Heart left ventricle (tissue), 13 donors: ENCODE measurements around the gene PRR22.

Experiments
- CTCF ChIP-seq, 12 donors: fragments of 200-600 bp; sonication (generic) in 4 of 12; IDR thresholded peaks; one replicate each; pipeline versions ENCODE4 v1.5.0 to v1.8.0; 2018 to 2022; ENCODE audit warnings: antibody characterized with exemption in 12 of 12, mild to moderate bottlenecking in 5 of 12
- POLR2A ChIP-seq, 2 donors: fragments of 450-650 bp; IDR thresholded peaks; one replicate each; pipeline ENCODE4 v1.6.1; 2017; ENCODE audit warnings: antibody characterized with exemption in 2 of 2, mild to moderate bottlenecking in 2 of 2, moderate library complexity in 2 of 2
- donor health status: ischemic (EF 13 %, LVEDD 7.1; RV severe dilation, severe dysfunction).
- donor health status: DM: no; HTN: yes; CAD: no.
- donor health status: DM: no; HTN: no; CAD: no.
- donor health status: ischemic (EF 25% LVEDD 6.9; RV normal size, moderate dysfunction).
- donor health status: ischemic (EF 25% LVEDD 5.7; RV mildly dilated, moderate dysfunction).
- donor health status: ischemic (EF 35%, LVEDD 5.7; RV mildly dilated, moderate dysfunction).
- donor health status: nonischemic (EF 11% LVEDD 7.7; RV severe dilation, severe dysfunction).
- donor health status: DM: yes; HTN: yes; CAD: no.
- donor health status: PGD.
- donor health status: ischemic (EF 29% LVEDD 5.4; RV normal size, mild dysfunction).
- donor health status: nonischemic (EF 23%, LVEDD 6.1; RV moderate dilation, normal function).

GRCh38 chr19:5814852-5815246 is 30.3 kb upstream of the PRR22 start:
- TF ChIP-seq POLR2A (IDR thresholded peaks at IDR 0.05) (no peak), CTCF (IDR thresholded peaks at IDR 0.05) (no peak)
